Stimulated activated CD8-positive, alpha-beta memory T cell treated with anti-CD3 and anti-CD28 coated beads, Interleukin-7, amount 100 ng/mL, for 4 hours (primary cell): ENCODE data around the gene DCTN4.

ENCODE experiments used
- DNase-seq, 2 donors: peaks; one replicate each; pipeline ENCODE4 v3.0.0-alpha.2; 2020; ENCODE audit warnings: low read depth in 2 of 2

DCTN4 gene

GRCh38 chr5:150670948-150671310, 87.9 kb downstream of the DCTN4 start:
- DNase-seq, result no peak

- DNase-seq, result no peak
These were observed 88.4 kb downstream of the DCTN4 start for GRCh38 chr5:150670275-150670947.

- DNase-seq, result no peak
These were observed 93.8 kb downstream of the DCTN4 start for GRCh38 chr5:150665044-150665443.

GRCh38 chr5:150663936-150664335, 94.9 kb downstream of the DCTN4 start:
- DNase-seq, result no peak

- no peak for DNase-seq
These were observed 95.9 kb downstream of the DCTN4 start for GRCh38 chr5:150662731-150663516.

GRCh38 chr5:150661821-150662596, 96.8 kb downstream of the DCTN4 start:
- no peak for DNase-seq

GRCh38 chr5:150661086-150661485, 97.7 kb downstream of the DCTN4 start, which contains the start of gene MYOZ3:
Gene MYOZ3 (plus strand): TSS chr5:150661251. CDS start chr5:150662942, 1,691 bp downstream.
- DNase-seq, result no peak

- no peak for DNase-seq
These were observed 98.5 kb downstream of the DCTN4 start for GRCh38 chr5:150660108-150660831.

GRCh38 chr5:150659360-150660107, 99.3 kb downstream of the DCTN4 start:
- no peak for DNase-seq

GRCh38 chr5:150658699-150659265, 100.0 kb downstream of the DCTN4 start:
- no peak for DNase-seq
